Measurements from ENCODE around the gene ZBTB47.

GRCh38 chr3:42709621-42710020 is 56.1 kb downstream of the ZBTB47 start:
- TF ChIP-seq CTCF (IDR thresholded peaks at IDR 0.05; ENCODE audit: extremely low read depth in 1 of 2, insufficient read depth in 1 of 2, low read depth in 1 of 2, low read length in 2 of 2) (no peak), GATA2 (IDR thresholded peaks at IDR 0.05; ENCODE audit: insufficient read depth, insufficient read length, low read depth, low read length) (no peak), POLR2AphosphoS5 (IDR thresholded peaks at IDR 0.05; ENCODE audit: insufficient read depth, low read depth, low read length) (no peak)
